Smooth muscle cell of the brain vasculature (primary cell): ENCODE measurements around the gene ADRM1.

Source experiments
- DNase-seq: peaks from one replicate; pipeline ENCODE4 v3.0.0-alpha.2; 2012; ENCODE audit warnings: low read depth, low spot score

Gene ADRM1

GRCh38 chr20:62323980-62324906 lies 21.4 kb downstream of the ADRM1 start:
- no peak for DNase-seq

- DNase-seq: no peak
These were observed 22.5 kb downstream of the ADRM1 start for GRCh38 chr20:62325172-62325905.

GRCh38 chr20:62326559-62326958 lies 23.8 kb downstream of the ADRM1 start:
- DNase-seq: no peak

- no peak for DNase-seq
These were observed 24.3 kb downstream of the ADRM1 start for GRCh38 chr20:62326959-62327725.

GRCh38 chr20:62327726-62328495 lies 25.1 kb downstream of the ADRM1 start:
- DNase-seq: no peak

GRCh38 chr20:62328684-62329388 lies 26.0 kb downstream of the ADRM1 start:
- DNase-seq: no peak

GRCh38 chr20:62329389-62330377 lies 26.9 kb downstream of the ADRM1 start:
- no peak for DNase-seq

GRCh38 chr20:62330576-62331317 lies 27.9 kb downstream of the ADRM1 start:
- no peak for DNase-seq

GRCh38 chr20:62331347-62331746 lies 28.6 kb downstream of the ADRM1 start:
- no peak for DNase-seq

GRCh38 chr20:62332421-62332820 lies 29.6 kb downstream of the ADRM1 start:
- DNase-seq: no peak

- no peak for DNase-seq
These were observed 30.4 kb downstream of the ADRM1 start for GRCh38 chr20:62332989-62333819.

- no peak for DNase-seq
These were observed 31.2 kb downstream of the ADRM1 start for GRCh38 chr20:62333820-62334595.

- no peak for DNase-seq
These were observed 32.1 kb downstream of the ADRM1 start for GRCh38 chr20:62334881-62335280.

GRCh38 chr20:62335532-62335931 lies 32.7 kb downstream of the ADRM1 start:
- no peak for DNase-seq

GRCh38 chr20:62336329-62336728 lies 33.5 kb downstream of the ADRM1 start:
- DNase-seq: no peak

- DNase-seq: no peak
These were observed 34.2 kb downstream of the ADRM1 start for GRCh38 chr20:62336775-62337557.
